ENCODE data around the gene TRIM47. TPM values are rescaled to one million over a fixed set of nuclear protein-coding genes. Genes with fewer than 3 reads are reported as not detected.
A peak's percentile ranks its signal among the peaks of the same experiment; 100 is the strongest.

The TRIM47 gene
- total RNA-seq, 2 donors from 2014 or later: 16.5 to 24.1 TPM

DNA sequence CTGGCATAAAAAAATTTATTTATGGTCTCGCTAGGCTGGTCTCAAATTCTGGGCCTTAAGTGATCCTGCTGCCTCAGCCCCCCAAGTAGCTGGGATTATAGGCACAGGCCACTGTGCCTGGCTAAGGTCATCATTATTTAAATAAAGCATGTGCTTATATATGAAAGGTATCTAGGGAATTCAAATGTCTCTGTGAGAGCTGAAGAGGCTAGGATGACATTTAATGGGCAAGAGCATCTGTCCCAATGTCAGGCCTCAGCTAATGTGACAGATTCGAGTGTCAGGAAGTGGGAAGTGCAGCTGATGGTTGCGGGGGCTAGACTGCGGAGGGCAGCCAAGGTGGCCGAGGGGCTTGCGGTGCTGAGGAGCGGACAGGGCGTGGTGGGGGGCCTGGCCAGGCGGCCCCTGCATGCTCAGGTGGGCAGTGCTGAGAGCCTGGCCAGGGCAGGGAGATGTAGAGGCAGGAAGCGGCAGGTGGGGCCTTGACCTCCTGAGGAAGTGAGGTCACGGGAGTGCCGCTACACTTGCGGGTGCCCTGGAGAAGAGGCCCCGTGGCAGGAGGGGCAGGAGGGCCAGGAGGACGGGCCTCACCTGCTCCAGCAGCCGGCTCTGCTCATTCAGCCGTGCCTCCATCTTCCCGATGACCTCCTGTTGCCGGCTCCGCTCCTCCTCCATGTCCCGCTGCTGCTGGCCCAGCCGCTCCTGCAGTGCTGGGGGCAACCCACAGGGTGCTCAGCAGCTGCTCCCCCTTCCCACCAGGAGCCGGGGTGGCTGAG lies 38.9 kb upstream of the TRIM47 start:
- no peak overlapping the region for H3K27ac Mint-ChIP-seq
- H3K27me3 Mint-ChIP-seq (ENCODE audit: low read depth): no peaks in the 10 kb centered on the region
- no peak for DNase-seq
- no peak overlapping the region for H3K4me3 Mint-ChIP-seq
- H3K4me1 Mint-ChIP-seq (ENCODE audit: low read depth): no peaks in the 10 kb centered on the region
- H3K36me3 Mint-ChIP-seq (ENCODE audit: insufficient read depth in 2 of 2): peaks cover 0 to 3% of the 10 kb centered on the region in 2 donors
- no peak for ATAC-seq (replicated peaks in 1 of 2)
- no peaks in the 10 kb centered on the region for H3K9me3 Mint-ChIP-seq

DNA sequence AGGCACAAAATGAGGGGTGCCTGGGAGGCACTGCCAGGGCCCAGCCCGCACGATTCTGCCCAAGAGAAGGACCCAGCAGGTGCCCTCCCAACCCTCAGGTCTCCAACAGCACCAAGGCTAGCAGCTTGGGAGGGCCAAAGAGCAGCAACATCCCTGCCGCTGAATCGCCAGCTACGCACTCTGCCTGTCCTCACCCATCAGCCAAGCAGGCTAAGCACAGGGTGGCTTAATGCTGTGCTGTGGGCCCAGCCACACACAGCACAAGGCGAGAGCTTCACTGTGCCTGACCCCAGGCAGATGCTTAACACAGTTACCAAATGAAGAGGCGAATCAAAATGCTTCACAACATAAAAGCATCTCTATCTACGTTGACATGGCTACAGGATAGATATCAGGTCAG lies 36.9 kb upstream of the TRIM47 start:
- no peak for ATAC-seq (replicated peaks in 1 of 2)
- H3K27ac Mint-ChIP-seq: peak overlapping the region; percentile 60
- no peaks in the 10 kb centered on the region for H3K27me3 Mint-ChIP-seq (ENCODE audit: low read depth)
- H3K4me1 Mint-ChIP-seq (ENCODE audit: low read depth): no peaks in the 10 kb centered on the region
- no peaks in the 10 kb centered on the region for H3K9me3 Mint-ChIP-seq
- H3K4me3 Mint-ChIP-seq: no peak overlapping the region
- H3K36me3 Mint-ChIP-seq (ENCODE audit: insufficient read depth in 2 of 2): peaks cover 0 to 3% of the 10 kb centered on the region in 2 donors
- no peak for DNase-seq

DNA sequence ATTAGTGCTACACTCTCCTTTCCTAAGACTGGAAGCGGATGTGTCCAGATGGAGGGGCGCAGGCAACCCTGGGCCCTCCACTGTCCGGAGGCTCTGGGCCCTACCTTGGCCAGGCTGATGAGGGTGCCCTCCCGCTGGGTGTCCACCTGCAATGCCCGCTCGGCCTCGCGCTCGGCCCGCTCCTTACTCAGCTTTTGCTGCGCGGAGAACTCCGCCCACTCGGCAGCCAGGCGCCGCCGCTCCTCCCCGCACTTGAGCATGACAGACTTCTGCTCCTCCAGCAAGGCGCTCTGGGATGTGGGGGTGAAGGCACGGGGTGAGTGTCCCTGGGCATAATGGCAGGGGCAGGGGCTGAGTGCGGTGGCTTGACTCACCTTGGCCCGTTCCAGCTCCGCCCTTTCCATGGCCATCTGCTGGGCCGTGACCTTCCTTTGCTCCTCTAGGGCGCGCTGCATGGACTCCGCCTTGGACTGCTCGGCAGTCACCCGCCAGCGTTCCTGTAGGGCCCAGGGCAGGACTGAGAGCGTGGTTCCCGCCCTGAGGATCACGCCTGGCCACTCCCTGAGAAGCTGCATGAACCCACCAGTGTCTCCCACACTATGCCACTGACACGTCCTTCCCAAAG lies 36.4 kb upstream of the TRIM47 start:
- no peak overlapping the region for H3K27ac Mint-ChIP-seq

GRCh38 chr17:75913537-75914210 lies 35.3 kb upstream of the TRIM47 start:
- Mint-ChIP-seq H3K27me3 (ENCODE audit: low read depth) (no peaks in the 10 kb centered on the region), H3K4me3 (no peak overlapping the region), H3K4me1 (ENCODE audit: low read depth) (no peaks in the 10 kb centered on the region), H3K9me3 (no peaks in the 10 kb centered on the region), H3K36me3 (ENCODE audit: insufficient read depth in 2 of 2) (peaks cover 0 to 3% of the 10 kb centered on the region in 2 donors), H3K27ac (no peak overlapping the region)
- ATAC-seq (replicated peaks in 1 of 2) (no peak), DNase-seq (no peak)

More for the DNA sequence above, 36.4 kb upstream of the TRIM47 start:
- ATAC-seq (replicated peaks in 1 of 2): no peak
- no peaks in the 10 kb centered on the region for H3K27me3 Mint-ChIP-seq (ENCODE audit: low read depth)
- H3K4me3 Mint-ChIP-seq: no peak overlapping the region
- H3K36me3 Mint-ChIP-seq (ENCODE audit: insufficient read depth in 2 of 2): peaks cover 0 to 3% of the 10 kb centered on the region in 2 donors
- H3K9me3 Mint-ChIP-seq: no peaks in the 10 kb centered on the region
- no peak for DNase-seq
- no peaks in the 10 kb centered on the region for H3K4me1 Mint-ChIP-seq (ENCODE audit: low read depth)

DNA sequence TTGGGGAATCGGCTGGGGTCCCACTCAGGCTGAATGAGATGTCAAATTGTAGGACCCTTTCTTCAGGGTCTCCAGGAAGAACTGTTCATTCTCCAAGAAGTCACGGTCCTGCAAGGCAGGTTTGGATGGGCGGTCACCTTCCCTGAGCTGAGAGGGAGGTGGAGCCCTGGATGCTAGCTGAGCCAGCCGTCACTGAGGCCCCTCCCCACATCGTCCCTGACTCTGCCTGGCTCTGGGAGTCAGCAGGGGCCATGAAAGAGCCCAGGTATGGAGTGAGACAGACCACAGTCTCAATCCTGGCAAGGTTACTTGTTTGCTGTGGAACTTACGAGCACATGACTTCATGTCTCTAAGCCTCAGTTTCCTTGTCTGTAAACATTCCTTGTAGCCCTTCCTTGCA lies 32.3 kb upstream of the TRIM47 start:
- peaks cover 0 to 3% of the 10 kb centered on the region in 2 donors for H3K36me3 Mint-ChIP-seq (ENCODE audit: insufficient read depth in 2 of 2)
- ATAC-seq (replicated peaks in 1 of 2): no peak
- no peak overlapping the region for H3K27ac Mint-ChIP-seq

GRCh38 chr17:75909812-75910274 lies 31.5 kb upstream of the TRIM47 start:
- no peak for ATAC-seq (replicated peaks in 1 of 2)
- Mint-ChIP-seq H3K4me3 (no peak overlapping the region), H3K36me3 (ENCODE audit: insufficient read depth in 2 of 2) (peaks cover 0 to 2% of the 10 kb centered on the region in 2 donors), H3K27ac (no peak overlapping the region), H3K9me3 (no peaks in the 10 kb centered on the region), H3K4me1 (ENCODE audit: low read depth) (peaks cover 10% of the 10 kb centered on the region), H3K27me3 (ENCODE audit: low read depth) (no peaks in the 10 kb centered on the region)
- DNase-seq: no peak

More for the DNA sequence above, 32.3 kb upstream of the TRIM47 start:
- Mint-ChIP-seq H3K27me3 (ENCODE audit: low read depth) (no peaks in the 10 kb centered on the region), H3K4me1 (ENCODE audit: low read depth) (peaks cover 7% of the 10 kb centered on the region), H3K4me3 (no peak overlapping the region), H3K9me3 (no peaks in the 10 kb centered on the region)
- no peak for DNase-seq

DNA sequence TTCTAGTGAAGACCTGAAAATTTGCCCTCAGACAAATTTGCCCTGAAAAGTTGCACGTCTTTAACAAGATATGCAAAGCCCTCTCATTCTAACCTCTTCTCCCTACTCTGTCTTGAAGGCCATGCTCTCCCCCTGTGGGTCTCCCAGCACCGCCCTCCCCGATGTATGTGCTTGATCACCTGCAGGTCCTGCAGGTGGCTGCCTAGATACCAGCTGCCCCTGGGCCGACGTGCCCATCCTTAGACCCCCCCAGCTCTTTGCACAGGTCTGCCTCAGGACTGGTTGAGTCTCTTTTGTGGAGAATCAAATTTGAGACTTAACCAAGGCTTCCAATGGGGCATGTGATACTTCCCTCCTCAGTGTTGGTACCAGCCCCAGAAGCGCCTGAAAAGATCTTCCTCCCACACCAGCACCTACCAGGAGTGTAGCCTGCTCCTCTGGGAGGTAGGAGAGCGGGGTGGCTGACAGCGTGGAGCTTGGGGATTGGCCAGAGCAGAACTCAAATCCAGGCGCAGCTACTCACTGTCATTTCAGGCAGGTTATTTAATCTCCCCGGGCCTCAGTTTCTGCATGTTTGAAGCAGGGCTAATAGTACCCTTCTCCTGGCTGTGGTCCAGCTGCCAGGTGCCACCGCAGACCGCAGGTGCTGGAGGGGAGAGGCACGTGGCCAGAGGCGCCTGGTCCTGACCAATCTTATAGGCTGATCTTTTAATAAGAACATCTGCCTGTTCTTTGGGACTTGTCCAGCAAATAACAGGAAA lies 30.9 kb upstream of the TRIM47 start:
- no peak for ATAC-seq (replicated peaks in 1 of 2)
- H3K27ac Mint-ChIP-seq: no peak overlapping the region
- H3K36me3 Mint-ChIP-seq (ENCODE audit: insufficient read depth in 2 of 2): no peaks in the 10 kb centered on the region
- H3K9me3 Mint-ChIP-seq: no peaks in the 10 kb centered on the region
- no peak overlapping the region for H3K4me3 Mint-ChIP-seq
- H3K27me3 Mint-ChIP-seq (ENCODE audit: low read depth): no peaks in the 10 kb centered on the region
- no peak for DNase-seq
- peaks cover 10% of the 10 kb centered on the region for H3K4me1 Mint-ChIP-seq (ENCODE audit: low read depth)

DNA sequence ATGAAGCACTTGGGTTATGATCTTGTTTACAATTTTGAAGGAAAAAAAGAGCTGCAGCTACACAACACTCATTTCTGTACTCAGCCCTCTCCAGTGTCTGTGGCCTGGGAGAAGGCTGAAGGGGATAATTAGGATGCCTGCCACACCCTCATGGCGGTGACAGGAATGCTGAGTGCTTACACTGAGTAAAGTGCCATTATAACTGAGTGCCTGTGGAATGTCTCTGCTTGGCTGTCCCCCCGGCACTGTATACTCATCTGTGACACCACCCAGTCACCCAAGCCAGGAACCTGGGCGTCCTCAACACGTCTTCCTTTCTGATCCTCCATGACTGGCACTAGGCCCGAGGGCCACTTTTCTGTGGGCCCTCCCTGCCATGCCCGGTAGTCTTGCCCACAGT lies 29.8 kb upstream of the TRIM47 start:
- H3K4me3 Mint-ChIP-seq: no peak overlapping the region
- DNase-seq (no peak), ATAC-seq (replicated peaks in 1 of 2) (no peak)
- H3K27me3 Mint-ChIP-seq (ENCODE audit: low read depth): no peaks in the 10 kb centered on the region
- H3K4me1 Mint-ChIP-seq (ENCODE audit: low read depth): peaks cover 20% of the 10 kb centered on the region
- H3K27ac Mint-ChIP-seq: no peak overlapping the region
- peaks cover 0 to 2% of the 10 kb centered on the region in 2 donors for H3K36me3 Mint-ChIP-seq (ENCODE audit: insufficient read depth in 2 of 2)
- no peaks in the 10 kb centered on the region for H3K9me3 Mint-ChIP-seq

DNA sequence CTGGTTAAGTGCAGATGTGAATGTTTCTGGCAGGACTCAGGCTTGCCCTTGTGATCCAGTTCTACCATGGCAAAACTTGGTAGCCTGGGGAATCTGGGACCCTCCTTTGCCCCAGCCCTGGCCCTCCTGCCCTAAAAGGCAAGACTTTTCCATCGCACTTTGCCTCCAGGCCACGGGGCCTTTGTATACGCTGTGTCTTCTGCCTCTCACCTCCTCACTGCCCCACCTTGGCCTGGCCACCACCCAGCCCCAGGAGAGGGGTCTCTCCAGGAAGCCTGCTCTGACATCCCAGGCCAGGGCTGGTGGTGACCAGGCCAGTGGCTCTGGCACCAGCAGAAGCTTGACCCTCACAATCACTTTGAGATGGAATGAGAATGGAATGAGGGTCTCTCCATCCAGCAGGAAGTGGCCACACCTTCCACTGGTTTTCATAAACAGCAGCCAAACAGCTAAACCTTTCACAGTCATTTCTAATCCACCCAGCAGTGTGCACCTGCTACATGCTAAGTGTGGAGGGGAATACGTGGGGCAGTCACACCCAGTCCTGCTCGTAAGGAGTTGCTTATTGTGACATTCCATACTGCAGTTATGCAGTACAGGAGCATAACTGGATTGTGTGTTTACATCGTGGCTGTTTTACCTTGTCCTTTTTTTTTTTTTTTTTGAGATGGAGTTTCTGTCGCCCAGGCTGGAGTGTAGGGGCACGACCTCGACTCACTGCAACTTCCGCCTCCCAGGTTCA lies 27.9 kb upstream of the TRIM47 start:
- Mint-ChIP-seq H3K4me1 (ENCODE audit: low read depth) (peaks cover 23% of the 10 kb centered on the region), H3K36me3 (ENCODE audit: insufficient read depth in 2 of 2) (peaks cover 0 to 2% of the 10 kb centered on the region in 2 donors), H3K27ac (no peak overlapping the region), H3K4me3 (peak overlapping the region; percentile 36 to 51), H3K9me3 (no peaks in the 10 kb centered on the region), H3K27me3 (ENCODE audit: low read depth) (no peaks in the 10 kb centered on the region)
- ATAC-seq (replicated peaks in 1 of 2): no peak
- no peak for DNase-seq

DNA sequence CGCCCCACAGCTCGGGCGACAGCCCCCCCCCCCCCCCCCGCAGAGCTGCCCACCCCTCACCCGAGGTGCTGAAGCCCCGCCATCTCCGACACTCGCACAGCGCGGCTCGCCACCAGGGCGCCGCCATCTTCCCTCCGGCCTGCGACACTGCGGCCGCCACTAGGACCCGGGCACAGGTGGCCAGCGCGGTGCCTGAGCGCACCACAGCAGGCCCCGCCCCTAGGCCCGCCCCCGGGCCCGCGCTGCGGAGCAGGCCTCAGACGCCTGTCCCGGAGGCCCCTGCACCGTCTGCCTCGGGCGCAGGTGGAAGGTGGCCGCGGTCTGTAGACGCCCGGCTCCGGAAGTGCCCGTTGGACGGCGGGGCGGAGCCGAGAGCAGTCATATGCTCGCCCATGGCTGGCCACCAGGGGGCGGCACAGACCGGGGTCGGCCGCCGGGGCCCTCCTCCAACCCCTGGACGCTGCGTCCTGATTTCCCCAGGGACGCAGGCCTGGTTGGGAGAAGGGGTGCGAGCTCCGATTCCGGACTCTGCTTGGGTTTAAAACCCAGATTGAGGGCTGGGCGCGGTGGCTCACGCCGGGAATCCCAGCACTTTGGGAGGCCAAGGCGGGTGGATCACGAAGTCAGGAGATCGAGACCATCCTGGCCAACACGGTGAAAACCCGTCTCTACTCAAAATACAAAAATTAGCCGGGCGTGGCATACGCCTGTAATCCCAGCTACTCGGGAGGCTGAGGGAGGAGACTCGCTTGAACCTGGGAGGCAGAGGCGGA lies 26.6 kb upstream of the TRIM47 start, which contains the start of gene MRPL38:
MRPL38 (minus strand) TSS at position 136 of the 773 bp plus-strand sequence; CDS start at position 127, 9 bp downstream.
- DNase-seq (peak; percentile 97 to 99), ATAC-seq (replicated peaks in 1 of 2) (peak; percentile 98 to 99)
- Mint-ChIP-seq H3K9me3 (no peaks in the 10 kb centered on the region), H3K4me1 (ENCODE audit: low read depth) (peaks cover 23% of the 10 kb centered on the region), H3K27me3 (ENCODE audit: low read depth) (no peaks in the 10 kb centered on the region), H3K36me3 (ENCODE audit: insufficient read depth in 2 of 2) (peaks cover 2 to 4% of the 10 kb centered on the region in 2 donors), H3K27ac (peak within 1 kb of the TSS; percentile 88), H3K4me3 (peak within 1 kb of the TSS; percentile 96 to 97)

DNA sequence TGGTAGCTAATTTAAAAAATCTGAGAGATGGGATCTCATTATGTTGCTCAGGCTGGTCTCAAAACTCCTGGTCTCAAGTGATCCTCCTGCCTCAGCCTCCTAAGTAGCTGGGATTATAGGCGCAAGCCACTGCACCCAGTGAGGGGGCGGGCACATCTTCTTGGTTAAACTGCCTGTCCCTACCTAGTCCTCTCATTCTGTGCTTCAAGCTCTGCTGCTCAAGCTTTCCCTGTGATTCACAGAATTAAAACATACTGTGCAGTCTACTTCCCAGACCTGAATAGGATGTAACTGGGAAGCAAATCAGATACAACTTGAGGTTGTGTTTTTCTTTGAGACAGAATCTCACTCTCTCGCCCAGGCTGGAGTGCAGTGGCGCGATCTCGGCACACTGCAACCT lies 24.0 kb upstream of the TRIM47 start:
- no peak overlapping the region for H3K4me3 Mint-ChIP-seq
- DNase-seq (no peak), ATAC-seq (replicated peaks in 1 of 2) (no peak)
- peaks cover 27% of the 10 kb centered on the region for H3K4me1 Mint-ChIP-seq (ENCODE audit: low read depth)
- no peaks in the 10 kb centered on the region for H3K9me3 Mint-ChIP-seq
- H3K27ac Mint-ChIP-seq: no peak overlapping the region
- H3K36me3 Mint-ChIP-seq (ENCODE audit: insufficient read depth in 2 of 2): peaks cover 4 to 8% of the 10 kb centered on the region in 2 donors
- H3K27me3 Mint-ChIP-seq (ENCODE audit: low read depth): no peaks in the 10 kb centered on the region

Data from activated T-cell treated with anti-CD3 and anti-CD28 coated beads, Interleukin-2, amount 50 U/mL, for 72 hours (primary cell).